DMS79 (cell line): Measurements from ENCODE around the gene IL17C.
"Not testable (repeated sequence)": the region's sequence is repeated elsewhere in the genome, so short reads cannot be mapped to it uniquely, and the experiment has no call there.

Source experiments
- DNase-seq: peaks from one replicate; lab custom pipeline; 2025; lab: John Stamatoyannopoulos, UW

IL17C gene

GRCh38 chr16:88638323-88639230 lies at the start of gene IL17C:
Gene IL17C (plus strand): TSS chr16:88638572. CDS start chr16:88638642, 70 bp downstream.
- peak; percentile 71 for DNase-seq

GRCh38 chr16:88588754-88589153 lies 49.6 kb upstream of the IL17C start:
- DNase-seq: no peak

DNA sequence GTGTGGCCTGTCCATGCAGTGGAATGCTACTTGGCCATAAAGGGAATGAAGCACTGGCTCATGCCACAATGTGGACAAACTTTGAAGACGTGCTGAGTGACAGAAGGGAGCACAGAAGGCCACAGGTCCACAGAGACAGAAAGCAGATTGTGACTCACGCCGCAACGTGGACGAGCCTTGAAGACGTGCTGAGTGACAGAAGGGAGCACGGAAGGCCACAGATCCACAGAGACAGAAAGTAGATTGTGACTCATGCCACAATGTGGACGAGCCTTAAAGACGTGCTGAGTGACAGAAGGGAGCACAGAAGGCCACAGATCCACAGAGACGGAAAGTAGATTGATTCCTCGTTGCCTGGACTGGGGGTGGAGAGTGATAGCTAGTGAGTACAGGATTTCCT lies 48.9 kb upstream of the IL17C start:
- no peak for DNase-seq

GRCh38 chr16:88591577-88592021 lies 46.8 kb upstream of the IL17C start:
- no peak for DNase-seq

DNA sequence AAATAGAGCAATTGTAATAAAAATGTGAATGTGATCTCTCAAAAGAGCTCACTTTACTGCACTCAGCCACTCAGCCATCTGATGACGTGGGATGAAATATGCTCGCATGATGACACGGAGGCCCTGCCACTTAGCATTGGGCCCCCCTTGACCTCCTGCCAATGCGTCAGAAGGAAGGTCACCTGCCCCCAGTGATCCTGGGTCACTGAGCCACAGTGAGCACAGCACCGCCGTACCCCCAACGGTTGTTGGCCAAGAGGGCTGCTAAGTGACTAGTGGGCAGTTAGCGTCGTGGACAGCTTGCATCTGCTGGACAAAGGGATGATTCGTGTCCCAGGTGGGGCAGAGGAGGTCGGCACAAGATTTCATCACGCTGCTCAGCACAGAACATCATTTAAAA lies 45.3 kb upstream of the IL17C start:
- no peak for DNase-seq

- no peak for DNase-seq
Observed at GRCh38 chr16:88593489-88593888, 44.9 kb upstream of the IL17C start.

DNA sequence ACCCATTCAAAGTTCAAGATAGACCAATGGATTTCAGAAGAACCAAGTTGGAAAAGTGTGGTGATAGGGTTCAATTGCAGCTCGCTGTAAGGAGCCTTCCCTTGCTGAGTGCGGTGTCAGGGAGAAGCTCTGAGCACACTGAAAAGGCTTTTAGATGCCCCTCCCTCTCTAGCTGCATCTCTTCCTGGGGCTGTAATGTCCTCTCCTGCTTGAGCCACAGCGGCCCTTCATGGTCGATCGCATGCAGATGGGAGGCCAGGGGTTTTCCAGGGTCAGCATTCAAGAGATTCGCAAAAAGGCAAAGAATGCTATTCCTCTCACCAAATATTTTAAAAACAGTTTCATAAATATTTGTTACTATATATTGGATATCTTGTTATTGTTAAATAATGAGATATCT lies 44.5 kb upstream of the IL17C start:
- DNase-seq: no peak

DNA sequence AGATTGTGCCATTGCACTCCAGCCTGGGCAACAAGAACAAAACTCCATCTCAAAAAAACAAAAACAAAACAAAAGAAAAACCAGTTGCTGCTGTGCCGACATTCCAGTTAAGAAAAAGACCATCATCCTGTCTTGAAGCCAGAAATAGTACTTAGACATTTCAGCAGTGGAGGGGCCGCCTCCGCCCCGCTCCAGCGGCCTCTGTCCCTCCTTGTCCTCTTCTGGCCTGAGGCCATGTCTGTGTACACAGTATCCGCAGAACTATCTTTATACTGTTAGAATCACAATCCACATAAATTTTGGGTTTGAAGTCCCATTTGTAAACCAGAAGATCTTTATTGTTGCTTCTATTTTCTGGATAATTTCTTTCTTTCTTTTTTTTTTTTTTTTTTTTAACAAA lies 43.3 kb upstream of the IL17C start:
- DNase-seq: no peak

- no peak for DNase-seq
Observed at GRCh38 chr16:88595921-88596320, 42.5 kb upstream of the IL17C start.

GRCh38 chr16:88596483-88596882 lies 41.9 kb upstream of the IL17C start:
- no peak for DNase-seq

DNA sequence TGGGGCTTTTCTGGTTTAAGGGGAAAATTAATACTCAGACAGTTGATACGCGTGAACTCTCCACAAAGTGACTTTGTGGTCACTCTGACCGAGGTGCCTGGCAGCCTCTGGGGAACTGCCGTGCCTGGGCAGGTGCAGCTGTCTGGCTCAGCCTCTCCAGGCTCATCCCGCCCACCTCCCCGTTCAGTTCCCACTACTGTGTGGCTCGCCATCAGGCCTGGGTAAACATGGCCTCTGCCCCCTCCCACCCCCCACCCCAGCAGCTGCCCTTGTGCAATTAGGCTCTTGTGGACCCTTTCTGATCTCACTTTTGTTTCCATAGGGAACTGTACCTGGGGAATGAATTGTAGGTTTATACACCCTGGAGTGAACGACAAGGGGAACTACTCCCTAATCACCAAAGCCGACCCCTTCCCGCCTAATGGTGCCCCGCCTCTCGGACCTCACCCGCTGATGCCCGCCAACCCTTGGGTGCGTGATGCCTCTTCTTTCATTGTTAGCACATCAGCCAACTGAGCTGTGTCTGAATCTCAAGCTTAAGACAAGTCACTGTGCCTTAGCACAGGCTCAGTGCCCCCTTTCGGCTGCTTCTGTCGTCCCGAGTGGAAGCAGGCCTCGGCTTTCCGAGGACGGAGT lies 40.4 kb upstream of the IL17C start:
- peak; percentile 10 for DNase-seq

GRCh38 chr16:88599092-88599733 lies 39.2 kb upstream of the IL17C start:
- DNase-seq: no peak

DNA sequence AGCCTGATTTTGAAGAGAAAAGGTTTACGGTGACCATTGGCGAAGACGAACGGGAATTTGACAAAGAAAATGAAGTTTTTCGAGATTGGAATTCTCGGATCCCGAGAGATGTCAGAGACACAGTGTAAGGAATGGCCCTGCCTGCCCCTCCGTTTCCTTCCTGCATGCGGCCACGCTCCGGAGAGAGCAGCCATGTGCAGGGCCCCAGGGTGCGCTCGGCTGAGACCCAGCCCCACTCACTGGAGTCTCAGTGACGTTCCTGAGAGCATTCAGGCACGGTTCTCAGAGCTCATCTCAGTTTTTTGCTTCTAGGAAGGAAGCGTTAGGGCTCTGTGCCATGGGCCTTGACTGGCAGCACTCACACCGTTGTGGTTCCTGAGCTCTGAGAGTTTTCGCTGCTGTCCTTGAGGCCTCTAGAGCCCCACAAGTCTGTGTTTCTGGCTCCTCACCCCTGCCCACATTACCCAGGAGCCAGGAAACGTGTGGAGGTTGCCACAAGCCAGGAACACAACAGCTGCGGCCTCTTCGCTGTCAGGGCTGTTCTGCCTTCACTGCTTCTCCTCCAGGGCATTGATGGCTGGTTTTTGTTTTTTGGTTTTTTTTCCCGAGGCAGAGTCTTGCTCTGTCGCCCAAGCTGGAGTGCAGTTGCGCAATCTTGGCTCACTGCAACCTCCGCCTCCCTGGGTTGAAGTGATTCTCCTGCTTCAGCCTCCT lies 38.4 kb upstream of the IL17C start:
- DNase-seq: peak; percentile 40

DNA sequence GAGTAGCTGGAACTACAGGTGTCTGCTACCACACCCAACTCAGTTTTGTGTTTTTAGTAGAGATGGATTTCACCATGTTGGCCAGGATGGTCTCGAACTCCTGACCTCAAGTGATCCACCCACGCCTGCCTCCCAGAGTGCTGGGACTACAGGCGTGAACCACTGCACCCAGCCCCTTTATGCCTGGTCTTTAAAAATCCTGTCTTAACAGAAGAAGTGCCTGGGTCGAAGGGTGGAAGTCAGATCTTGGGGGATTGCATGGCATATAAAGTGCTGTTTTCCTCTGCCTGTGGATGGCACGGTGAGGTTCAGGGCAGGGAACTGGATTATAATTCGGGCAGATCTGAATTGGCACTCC lies 37.9 kb upstream of the IL17C start:
- no peak for DNase-seq

DNA sequence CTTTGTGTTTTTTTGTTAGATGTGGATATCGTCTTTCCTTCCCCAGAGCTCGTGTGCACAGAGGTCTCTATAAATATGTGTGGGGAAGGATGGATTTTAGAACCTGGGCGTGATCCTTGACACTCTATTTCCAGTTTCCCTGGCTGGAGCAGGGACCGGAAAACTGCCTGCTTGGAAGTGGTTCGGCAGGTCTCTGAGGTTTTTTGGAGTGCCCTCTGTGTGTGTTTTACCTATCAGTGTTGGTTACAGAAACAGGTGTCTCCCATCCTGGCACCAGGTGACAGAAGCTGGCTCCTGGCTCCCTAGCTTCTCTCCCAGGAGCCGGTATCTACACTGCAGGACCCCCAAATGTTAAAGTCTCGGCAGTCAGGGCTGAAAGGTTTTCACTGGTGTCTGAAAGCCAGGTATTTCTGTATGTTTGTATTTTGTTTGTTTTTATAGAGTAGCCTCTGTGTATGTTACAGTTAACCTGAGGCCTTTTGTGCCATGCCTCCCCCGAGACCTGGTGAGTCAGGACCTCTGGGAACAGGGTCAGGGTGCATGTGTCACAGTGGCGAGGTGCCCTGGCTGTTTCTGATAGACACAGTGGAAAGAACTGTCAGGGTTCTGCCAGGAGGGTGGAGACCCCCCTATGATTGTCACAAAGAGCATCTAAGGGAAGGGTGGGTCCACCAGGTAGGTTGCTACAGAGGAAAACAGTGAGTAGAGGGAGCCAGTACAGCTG lies 36.9 kb upstream of the IL17C start:
- peak; percentile 62 for DNase-seq

- peak; percentile 86 for DNase-seq
Observed at GRCh38 chr16:88602091-88602490, 36.3 kb upstream of the IL17C start.

DNA sequence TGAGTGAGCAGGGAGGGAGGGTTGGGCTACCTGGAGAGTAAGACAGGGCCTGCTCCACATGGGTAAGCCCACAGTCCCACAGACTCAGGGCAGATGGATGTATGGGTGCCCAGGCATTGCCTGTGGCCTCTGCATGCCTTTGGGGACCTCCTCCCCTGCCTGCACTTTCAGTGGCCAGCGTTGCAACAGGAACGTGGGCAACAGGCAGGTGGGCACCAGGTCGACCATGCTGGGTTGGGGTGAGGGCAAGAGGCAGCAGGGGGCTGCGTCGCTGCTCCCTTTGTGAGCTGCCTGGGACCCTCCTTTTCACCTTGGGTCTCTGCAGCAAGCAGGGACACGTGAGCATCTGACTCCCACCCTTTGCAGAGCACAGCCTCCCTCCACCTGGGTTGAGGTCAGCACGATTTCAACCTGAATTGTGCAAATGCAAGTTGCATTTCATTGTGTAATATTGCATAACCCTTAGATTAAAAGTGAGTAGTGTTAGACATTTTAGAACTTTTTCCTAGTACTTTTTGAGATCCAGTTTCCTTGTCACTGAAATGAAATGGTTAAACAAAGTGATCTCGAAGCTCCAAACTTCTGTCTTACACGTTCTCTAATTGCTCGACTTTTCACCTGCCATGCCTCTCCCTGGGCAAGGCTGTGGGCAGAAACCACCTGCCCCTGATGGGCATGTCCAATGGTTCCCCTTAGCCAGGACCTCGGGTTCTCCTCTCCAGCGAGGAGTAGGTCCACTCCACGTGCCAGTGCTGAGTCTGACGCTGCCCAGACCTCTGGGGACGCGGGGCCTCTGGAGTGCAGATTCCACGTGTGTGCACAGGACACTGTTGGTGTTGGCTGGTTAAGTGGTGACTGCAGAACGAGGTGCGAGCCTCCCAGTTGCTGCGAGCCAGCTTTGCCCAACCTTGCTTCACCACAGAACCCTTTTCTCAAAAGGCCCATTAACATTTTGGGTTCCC lies 32.9 kb upstream of the IL17C start:
- no peak for DNase-seq

DNA sequence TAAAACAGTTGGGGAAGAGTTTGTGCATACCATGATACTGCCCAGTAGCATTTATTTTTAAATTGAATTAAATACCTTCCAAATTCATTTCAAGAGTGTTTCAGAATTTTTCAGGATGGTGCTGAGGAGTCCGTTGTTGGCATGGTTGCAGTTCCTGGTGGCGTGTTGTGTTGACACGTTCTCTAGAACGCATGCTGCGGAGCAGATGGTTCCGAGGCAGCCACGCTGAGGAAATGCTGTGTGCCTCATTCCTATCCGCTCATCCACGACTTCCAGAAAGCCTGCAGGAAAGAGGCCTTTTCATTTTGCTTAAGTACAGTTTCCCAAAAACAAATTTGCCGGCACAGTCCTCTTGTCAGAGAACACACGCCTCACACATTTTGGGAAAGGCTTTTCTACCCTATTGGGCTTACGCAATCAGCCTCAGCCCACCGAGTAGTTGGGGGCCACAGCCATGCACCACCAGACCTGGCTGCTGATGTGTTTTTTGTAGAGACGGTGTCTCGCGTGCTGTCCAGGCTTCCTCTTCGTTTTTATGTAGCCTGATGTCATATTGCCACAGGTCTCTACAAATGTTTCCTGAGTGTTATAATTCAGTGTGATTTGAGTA lies 32.1 kb upstream of the IL17C start:
- DNase-seq: no peak

- DNase-seq: no peak
Observed at GRCh38 chr16:88608076-88608475, 30.3 kb upstream of the IL17C start.

DNA sequence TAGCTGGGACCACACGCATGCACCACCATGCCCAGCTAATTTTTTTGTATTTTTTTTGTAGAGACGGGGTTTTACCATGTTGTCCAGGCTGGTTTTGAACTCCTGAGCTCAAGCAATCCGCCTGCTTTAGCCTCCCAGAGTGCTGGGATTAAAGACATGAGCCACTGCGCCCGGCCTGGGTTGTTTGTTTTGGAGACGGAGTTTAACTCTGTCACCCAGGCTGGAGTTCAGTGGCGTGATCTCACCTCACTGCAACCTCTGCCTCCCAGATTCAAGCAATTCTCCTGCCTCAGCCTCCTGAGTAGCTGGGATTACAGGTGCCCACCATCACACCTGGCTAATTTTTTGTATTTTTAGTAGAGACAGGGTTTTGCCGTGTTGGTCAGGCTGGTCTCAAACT lies 28.9 kb upstream of the IL17C start:
- DNase-seq: not testable (repeated sequence)
